Smooth muscle cell of the brain vasculature (primary cell): ENCODE data around the gene EXD3.

Experiments used
- DNase-seq: peaks from one replicate; pipeline ENCODE4 v3.0.0-alpha.2; 2012; ENCODE audit warnings: low read depth, low spot score

EXD3 gene

GRCh38 chr9:137294681-137295237, 128.2 kb downstream of the EXD3 start:
- no peak for DNase-seq

- DNase-seq = no peak
These were observed 128.8 kb downstream of the EXD3 start for GRCh38 chr9:137294091-137294680.

GRCh38 chr9:137293482-137294090, 129.4 kb downstream of the EXD3 start:
- no peak for DNase-seq

GRCh38 chr9:137293094-137293481, 129.9 kb downstream of the EXD3 start:
- no peak for DNase-seq

GRCh38 chr9:137286975-137287383, 136.0 kb downstream of the EXD3 start:
- DNase-seq = no peak

GRCh38 chr9:137281345-137282116, 141.4 kb downstream of the EXD3 start:
- DNase-seq = no peak

GRCh38 chr9:137280474-137281344, 142.3 kb downstream of the EXD3 start:
- no peak for DNase-seq

- DNase-seq = no peak
These were observed 143.1 kb downstream of the EXD3 start for GRCh38 chr9:137279741-137280473.

GRCh38 chr9:137278721-137279711, 143.9 kb downstream of the EXD3 start:
- DNase-seq = no peak

GRCh38 chr9:137278061-137278701, 144.8 kb downstream of the EXD3 start:
- no peak for DNase-seq

GRCh38 chr9:137277329-137278041, 145.5 kb downstream of the EXD3 start, which contains the start of gene TOR4A:
TOR4A (plus strand) TSS chr9:137277726; CDS start chr9:137278690, 964 bp downstream.
- DNase-seq = no peak

- no peak for DNase-seq
These were observed 146.3 kb downstream of the EXD3 start for GRCh38 chr9:137276473-137277328.

GRCh38 chr9:137275588-137276472, 147.1 kb downstream of the EXD3 start:
- DNase-seq = no peak

GRCh38 chr9:137275203-137275587, 147.8 kb downstream of the EXD3 start:
- no peak for DNase-seq

- DNase-seq = no peak
These were observed 149.2 kb downstream of the EXD3 start for GRCh38 chr9:137273611-137274320.

GRCh38 chr9:137273095-137273490, 149.9 kb downstream of the EXD3 start:
- DNase-seq = no peak
